ENCODE measurements around the gene ZNRF3.

DNA sequence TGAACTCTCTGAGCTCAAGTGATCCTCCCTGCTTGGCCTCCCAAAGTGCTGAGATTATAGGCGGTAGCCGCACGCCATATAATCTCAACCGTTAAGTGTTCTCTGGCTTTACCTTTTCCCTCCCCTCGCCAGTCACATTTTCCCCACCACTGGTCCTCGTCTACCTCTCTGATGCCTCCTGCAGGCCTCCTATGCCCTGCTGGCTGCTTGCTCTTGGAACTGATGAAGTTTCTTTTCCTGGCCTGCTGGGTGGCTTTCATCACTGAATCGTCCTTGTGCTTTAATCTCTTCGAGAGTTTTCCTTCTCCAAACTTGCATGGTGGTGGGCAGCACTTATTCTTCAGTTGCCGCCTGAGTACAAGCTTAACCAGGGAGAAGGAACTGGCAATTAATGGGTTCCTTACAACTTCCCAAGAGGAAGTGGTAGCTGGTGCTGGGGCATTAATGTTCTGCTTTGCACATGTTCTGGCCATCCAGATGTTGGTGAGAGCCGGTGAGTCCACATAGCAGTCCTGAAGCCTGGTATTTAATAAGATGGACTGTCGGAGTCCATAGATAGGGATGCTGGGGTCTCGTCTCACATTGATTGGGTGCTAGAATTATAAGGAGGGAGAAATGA, 177.0 kb downstream of the ZNRF3 start:
- TF ChIP-seq EZH2 (IDR thresholded peaks at IDR 0.05; ENCODE audit: low read length, unreplicated experiment) = no peak
- TF ChIP-seq, protein P1, sequence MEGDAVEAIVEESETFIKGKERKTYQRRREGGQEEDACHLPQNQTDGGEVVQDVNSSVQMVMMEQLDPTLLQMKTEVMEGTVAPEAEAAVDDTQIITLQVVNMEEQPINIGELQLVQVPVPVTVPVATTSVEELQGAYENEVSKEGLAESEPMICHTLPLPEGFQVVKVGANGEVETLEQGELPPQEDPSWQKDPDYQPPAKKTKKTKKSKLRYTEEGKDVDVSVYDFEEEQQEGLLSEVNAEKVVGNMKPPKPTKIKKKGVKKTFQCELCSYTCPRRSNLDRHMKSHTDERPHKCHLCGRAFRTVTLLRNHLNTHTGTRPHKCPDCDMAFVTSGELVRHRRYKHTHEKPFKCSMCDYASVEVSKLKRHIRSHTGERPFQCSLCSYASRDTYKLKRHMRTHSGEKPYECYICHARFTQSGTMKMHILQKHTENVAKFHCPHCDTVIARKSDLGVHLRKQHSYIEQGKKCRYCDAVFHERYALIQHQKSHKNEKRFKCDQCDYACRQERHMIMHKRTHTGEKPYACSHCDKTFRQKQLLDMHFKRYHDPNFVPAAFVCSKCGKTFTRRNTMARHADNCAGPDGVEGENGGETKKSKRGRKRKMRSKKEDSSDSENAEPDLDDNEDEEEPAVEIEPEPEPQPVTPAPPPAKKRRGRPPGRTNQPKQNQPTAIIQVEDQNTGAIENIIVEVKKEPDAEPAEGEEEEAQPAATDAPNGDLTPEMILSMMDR (conservative IDR thresholded peaks at IDR 0.05; ENCODE audit: low read depth, low read length) = no peak
